HTERT RPE-1 (cell line): Measurements from ENCODE around the gene DEF6.

Source experiments
- in situ Hi-C: fragments of 300-500 bp; cut with MboI; formaldehyde crosslinking; loops from 4 replicates; pipeline ENCODE4 v1.14.3; 2020; ENCODE audit warnings: low sequenced_read_pairs

Gene DEF6

GRCh38 chr6:35342258-35343091, 44.9 kb downstream of the DEF6 start, which contains the start of gene PPARD:
TSS of gene PPARD (plus strand) at chr6:35342558. CDS start at chr6:35411088, 68,530 bp downstream.
- in situ Hi-C loops: no loop called here

- in situ Hi-C loops: no loop called here
Observed at GRCh38 chr6:35343092-35343834, 45.6 kb downstream of the DEF6 start.

GRCh38 chr6:35343835-35344550, 46.4 kb downstream of the DEF6 start:
- in situ Hi-C loops: no loop called here

GRCh38 chr6:35351422-35351821, 53.8 kb downstream of the DEF6 start:
- in situ Hi-C loops: no loop called here

- in situ Hi-C loops: no loop called here
Observed at GRCh38 chr6:35352735-35353134, 55.1 kb downstream of the DEF6 start.

GRCh38 chr6:35354361-35355135, 56.9 kb downstream of the DEF6 start:
- in situ Hi-C loops: no loop called here

GRCh38 chr6:35356391-35356790, 58.8 kb downstream of the DEF6 start:
- in situ Hi-C loops: no loop called here

- in situ Hi-C loops: no loop called here
Observed at GRCh38 chr6:35357677-35358076, 60.1 kb downstream of the DEF6 start.

GRCh38 chr6:35358086-35358485, 60.5 kb downstream of the DEF6 start:
- in situ Hi-C loops: no loop called here

- in situ Hi-C loops: no loop called here
Observed at GRCh38 chr6:35359346-35359743, 61.7 kb downstream of the DEF6 start.

- in situ Hi-C loops: no loop called here
Observed at GRCh38 chr6:35359744-35360348, 62.2 kb downstream of the DEF6 start.

GRCh38 chr6:35360349-35361138, 62.9 kb downstream of the DEF6 start:
- in situ Hi-C loops: no loop called here

GRCh38 chr6:35362200-35362599, 64.6 kb downstream of the DEF6 start:
- in situ Hi-C loops: no loop called here

GRCh38 chr6:35363293-35363750, 65.7 kb downstream of the DEF6 start:
- in situ Hi-C loops: no loop called here

- in situ Hi-C loops: no loop called here
Observed at GRCh38 chr6:35365594-35366203, 68.1 kb downstream of the DEF6 start.

- in situ Hi-C loops: no loop called here
Observed at GRCh38 chr6:35366204-35366596, 68.6 kb downstream of the DEF6 start.

- in situ Hi-C loops: no loop called here
Observed at GRCh38 chr6:35367646-35368037, 70.0 kb downstream of the DEF6 start.

- in situ Hi-C loops: no loop called here
Observed at GRCh38 chr6:35368038-35368887, 70.6 kb downstream of the DEF6 start.
